ELF-1 (cell line): Measurements from ENCODE around the gene TENT5C.
A peak's percentile ranks its signal among the peaks of the same experiment; 100 is the strongest.

Source experiments
- DNase-seq: peaks from one replicate; pipeline ENCODE4 v3.0.0-alpha.2; 2016; ENCODE audit warnings: low read depth, low spot score

TENT5C gene

DNA sequence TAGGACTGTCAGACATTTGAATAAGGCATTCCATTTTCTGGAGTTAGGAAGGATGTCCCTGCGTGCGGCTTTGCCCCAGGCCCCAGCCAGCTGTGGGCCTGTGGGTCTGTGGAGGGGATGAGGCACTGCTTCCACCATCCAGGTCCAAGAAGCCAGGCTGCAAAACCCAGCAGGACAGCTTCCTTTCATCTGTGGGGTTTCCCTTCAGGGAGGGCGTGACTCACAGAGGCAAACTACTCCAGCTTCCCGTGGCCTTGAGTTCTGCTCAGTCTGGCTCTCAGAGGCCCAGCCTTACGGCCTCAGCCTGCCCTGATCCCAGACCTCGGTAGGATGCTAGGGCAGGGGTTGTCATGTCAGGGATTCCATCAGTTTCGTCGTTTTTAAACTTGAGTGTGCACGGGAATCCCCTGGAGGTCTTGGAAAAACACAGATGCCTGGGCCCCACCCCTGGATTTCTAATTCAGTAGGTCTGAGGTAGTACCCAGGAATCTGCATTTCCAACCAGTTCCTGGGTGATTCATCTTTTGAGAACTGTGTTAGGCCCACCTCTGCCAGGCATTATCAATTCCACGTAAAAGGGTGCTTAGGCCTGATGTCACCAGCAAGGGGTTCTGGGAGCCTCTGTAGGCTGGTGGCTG lies 32.3 kb upstream of the TENT5C start:
- DNase-seq = peak; percentile 22

DNA sequence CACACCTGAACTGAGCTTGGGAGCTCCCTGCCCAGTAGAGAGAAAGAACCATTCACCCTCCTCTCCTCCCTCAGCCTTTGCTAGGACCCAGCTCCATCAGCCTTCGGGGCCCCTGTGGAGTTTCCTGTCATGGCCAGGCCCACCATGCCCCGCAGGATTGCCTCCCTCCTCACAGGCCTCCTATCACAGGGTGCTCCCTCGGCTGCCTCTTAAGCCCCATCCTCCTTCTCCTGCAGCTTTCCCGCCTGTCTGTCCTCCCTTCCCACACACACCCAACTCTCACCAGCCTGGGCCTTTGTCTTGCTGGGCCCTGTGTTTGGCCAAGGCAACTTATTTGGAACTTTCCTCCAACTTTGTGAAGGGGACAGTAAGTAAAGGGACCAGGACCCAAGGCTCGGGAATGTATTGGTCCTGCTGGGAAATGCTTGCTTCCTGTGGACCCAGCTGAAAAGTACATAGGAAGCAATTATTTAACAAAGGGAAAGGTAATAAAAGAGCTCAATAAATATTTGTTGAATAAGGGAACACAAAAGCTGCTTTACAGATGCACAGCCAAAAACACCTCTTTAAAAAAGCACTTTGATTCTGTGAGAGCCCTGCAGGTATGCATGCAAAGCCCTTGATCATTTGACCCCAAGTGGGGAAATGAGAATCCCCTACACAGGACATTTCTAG lies 31.6 kb upstream of the TENT5C start:
- peak; percentile 47 for DNase-seq

- no peak for DNase-seq
Measured at GRCh38 chr1:117575586-117576225, 30.1 kb upstream of the TENT5C start.

DNA sequence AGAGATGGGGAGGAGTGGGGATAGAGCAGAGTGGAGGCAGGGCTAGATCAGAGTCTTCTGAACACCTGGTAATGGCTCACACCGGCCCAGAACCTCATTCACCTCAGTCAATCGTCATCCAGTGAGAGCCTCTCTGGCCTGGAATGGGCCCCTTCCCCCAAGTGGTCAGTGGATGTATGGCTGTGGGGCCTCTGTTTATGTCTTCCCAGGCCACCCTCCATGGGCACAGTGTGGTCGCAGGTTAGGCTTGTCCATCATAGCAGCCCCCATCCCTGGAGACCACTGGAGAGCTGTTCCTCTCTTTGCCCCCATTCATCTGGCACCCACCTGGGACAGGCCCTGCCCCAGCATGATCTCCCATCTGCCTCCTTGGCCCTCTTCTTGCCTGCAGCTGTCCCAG lies 29.6 kb upstream of the TENT5C start:
- no peak for DNase-seq

DNA sequence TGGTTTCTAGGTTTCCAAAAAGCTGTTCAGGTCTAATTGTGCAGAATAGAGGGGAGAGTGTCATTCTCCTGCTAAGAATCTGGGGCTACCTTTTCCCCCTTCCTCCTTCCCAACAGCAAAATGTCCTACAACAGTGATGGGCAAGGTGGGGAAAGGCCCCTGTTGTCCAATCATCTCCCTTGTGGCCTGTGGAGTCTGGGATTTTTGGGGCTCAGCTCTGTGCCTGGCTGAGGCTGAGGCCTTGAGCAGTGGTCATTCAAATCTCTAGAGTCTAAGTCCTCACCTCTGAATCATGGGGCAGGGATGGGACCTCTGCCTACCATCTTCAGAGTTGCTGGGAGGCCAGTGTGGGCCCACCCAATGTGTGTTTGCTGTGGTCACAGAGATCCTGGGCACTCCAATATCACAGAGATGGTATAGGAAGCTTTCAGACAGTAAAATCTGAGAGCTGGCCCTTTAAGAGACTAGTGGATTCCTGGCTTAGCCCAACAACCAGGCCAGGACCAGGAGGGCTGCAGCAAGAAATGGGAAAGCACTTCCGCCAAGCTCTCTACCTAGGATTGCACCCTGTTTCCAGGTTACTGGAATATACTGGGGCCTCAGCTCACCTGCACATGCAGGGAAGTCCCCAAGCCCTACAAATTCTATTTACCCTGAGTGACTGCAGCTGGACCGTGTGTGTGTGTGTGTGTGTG lies 28.5 kb upstream of the TENT5C start:
- no peak for DNase-seq

DNA sequence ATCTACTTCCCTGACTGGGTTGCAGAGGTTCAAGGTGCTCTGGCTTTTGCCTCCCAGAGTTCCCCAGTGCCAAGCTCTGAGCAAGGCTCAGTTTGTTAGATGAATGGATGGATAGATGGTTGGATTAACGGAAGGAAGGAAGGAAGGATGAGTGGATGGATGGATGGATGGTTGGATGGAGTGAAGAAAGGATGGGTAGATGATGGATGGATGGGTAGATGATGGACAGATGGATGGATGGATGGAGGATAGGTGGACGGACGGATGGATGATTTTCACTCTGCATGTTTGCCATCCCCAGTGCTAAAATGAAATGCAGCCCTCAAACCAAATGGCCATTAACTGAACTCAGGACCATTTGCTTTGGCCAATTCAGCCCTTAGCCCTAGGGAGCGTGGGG lies 27.4 kb upstream of the TENT5C start:
- DNase-seq = no peak

GRCh38 chr1:117579221-117579906 lies 26.5 kb upstream of the TENT5C start:
- no peak for DNase-seq

GRCh38 chr1:117580436-117580835 lies 25.4 kb upstream of the TENT5C start:
- no peak for DNase-seq

- no peak for DNase-seq
Measured at GRCh38 chr1:117580882-117581281, 25.0 kb upstream of the TENT5C start.

GRCh38 chr1:117581391-117581943 lies 24.4 kb upstream of the TENT5C start:
- no peak for DNase-seq

DNA sequence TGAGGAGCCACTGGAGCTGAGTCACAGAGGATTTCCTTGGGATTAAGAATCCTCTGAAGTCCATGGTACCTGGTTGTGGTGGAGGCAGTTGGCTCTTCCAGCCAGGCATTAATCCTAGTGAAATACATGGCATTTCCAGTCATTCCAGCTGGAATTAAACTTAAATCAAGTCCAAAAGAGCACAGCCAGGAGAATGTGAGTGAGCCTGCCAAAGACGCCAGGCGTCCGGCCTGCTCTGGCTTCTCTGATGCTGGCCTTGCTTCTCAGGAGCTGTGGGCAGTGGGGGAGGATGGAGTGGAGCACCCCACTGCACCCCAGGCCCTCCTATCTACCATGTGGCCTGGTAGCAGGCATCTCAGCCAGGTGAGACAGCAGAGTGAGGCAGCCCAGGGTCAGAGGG lies 23.4 kb upstream of the TENT5C start:
- DNase-seq = peak; percentile 14

- no peak for DNase-seq
Measured at GRCh38 chr1:117583247-117583646, 22.6 kb upstream of the TENT5C start.

DNA sequence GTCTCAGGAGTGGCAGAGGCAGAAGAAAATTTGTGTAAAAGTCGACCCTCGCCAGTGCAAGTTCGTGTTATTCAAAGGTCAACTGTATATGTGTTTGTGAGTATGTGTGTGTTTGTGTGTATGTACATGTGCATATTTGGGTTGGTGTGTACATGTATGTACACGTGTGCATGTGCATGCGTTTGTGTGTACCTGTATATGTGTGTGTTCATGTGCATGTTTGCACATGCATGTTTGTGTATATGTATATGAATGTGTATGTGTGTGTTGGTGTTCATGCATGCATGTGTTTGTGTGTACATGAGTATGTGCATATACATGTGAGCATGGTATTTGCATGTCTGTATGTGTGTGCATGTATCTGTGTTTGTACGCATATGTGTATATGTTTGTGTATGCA lies 21.7 kb upstream of the TENT5C start:
- DNase-seq = no peak

- DNase-seq = no peak
Measured at GRCh38 chr1:117585086-117585485, 20.8 kb upstream of the TENT5C start.

- no peak for DNase-seq
Measured at GRCh38 chr1:117586337-117586736, 19.5 kb upstream of the TENT5C start.

DNA sequence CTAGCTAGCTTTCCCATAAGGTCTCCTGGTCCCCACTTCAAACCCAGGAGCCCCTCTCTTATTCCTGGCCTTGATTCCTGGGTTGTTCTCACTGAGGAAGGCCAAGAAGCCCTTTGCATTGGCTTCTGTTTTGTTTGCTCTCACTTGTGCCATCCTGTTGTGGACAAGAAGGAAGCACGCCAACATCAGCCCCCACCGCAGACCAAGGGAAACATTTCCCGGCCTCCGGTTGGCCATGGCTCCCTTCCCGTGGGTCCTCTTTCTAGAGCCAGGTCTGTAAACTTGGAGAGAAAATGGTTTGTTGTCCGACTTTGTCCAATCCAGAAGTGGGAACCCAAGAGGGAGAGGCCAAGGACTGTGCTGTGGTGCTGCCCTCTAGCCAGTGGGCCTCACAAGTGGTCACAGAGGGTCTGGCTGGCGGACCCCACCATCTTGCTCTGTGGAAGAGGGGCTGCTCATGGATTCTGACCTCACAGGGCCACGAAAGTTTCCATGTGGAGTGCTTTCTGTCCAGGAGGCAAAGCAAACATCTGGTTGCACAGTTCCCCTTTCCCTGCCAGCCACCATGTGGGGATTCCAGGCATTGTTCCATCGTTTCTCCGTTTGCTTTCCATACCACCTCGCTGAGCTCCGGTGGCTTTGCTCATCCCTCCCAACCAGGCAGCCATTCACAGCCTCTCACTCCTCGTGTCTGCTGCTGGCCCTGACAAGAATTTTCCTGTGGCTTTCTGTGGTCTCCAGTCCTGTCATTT lies 18.9 kb upstream of the TENT5C start:
- DNase-seq = no peak

GRCh38 chr1:117587499-117588356 lies 18.1 kb upstream of the TENT5C start:
- no peak for DNase-seq

- DNase-seq = no peak
Measured at GRCh38 chr1:117589544-117589943, 16.3 kb upstream of the TENT5C start.

DNA sequence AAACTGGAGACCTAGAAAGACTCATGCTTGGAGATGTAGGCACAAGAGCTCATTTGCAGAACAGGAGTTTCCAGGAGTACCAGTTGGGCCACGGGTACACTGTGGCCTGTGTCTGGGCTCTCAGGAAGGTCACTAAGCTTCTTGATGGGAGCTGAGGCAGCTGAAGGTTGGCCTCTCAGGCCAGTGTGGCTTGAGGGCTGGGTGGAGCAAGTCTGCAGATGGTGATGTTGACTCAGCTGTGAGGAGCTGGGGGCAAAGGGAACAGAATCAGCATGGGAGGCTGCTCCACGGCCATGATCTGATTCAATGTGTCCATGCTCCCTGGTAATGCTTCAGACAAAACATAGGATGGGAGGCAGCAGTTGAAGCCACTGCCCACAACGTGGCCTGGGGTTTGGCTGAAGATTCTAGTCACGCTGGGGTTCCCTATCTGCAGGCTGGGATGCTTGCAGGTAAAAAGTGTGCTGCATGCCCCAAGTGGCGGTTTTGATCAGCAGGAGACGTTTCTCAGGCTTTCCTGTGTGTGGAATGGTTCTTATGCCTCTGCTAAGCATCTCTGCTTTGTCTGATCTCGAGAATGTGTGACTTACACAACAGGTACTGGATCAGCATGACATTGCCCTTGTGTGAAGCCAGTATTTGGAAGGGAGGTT lies 15.4 kb upstream of the TENT5C start:
- no peak for DNase-seq
